Measurements from ENCODE around the gene CWC27. TPM values are rescaled to one million over a fixed set of nuclear protein-coding genes. Genes with fewer than 3 reads are reported as not detected.

Gene CWC27
- total RNA-seq, 1 experiment from 2014 or later, result 32.9 TPM

DNA sequence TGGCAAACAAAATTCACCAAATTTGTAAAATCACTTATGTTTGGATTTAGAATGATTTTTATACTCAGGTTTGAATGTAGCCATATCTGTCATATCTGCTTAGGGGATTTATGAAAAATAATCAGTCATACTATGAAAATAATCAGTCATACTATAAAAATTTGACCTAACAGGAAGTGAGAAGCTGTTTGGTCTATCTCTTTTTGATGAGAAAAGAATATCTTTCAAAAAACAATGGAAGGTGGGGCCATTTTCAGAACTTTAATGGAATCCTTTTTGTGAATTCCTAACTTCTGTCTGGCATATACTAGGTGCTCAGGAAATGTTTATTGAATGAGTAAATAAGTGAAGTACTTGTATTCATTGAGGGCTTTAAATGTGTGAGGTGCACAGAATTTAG is 70.1 kb downstream of the CWC27 start:
- intact Hi-C loops (cut with micrococcal nuclease; ENCODE audit: unreplicated experiment), result no loop called here

DNA sequence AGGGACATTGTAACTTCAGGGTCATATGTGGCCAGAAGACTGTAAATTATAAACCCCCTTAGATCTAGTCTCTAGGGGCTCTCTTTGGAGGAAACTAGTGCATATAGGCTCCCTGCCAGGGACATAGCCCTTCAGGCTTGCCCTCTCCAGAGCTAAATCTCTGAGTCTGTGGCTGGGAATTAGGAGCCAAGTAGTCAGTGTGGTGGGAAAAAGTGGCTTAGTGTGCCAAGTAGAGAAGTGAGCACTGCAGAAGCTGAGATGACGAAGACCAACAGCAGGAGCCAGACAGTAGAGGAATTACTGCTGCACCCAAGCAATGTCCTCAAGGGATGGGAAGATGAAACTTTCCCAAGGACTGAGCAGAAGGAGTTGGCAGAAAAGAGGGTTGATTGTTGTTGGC is 71.2 kb downstream of the CWC27 start:
- no peaks in the 10 kb centered on the region for H3K27me3 ChIP-seq (replicated peaks; ENCODE audit: control insufficient read depth, insufficient read depth, low read length)
- intact Hi-C loops (cut with micrococcal nuclease; ENCODE audit: unreplicated experiment), result no loop called here

More for the DNA sequence above, 70.1 kb downstream of the CWC27 start:
- H3K4me3 Mint-ChIP-seq (ENCODE audit: unreplicated experiment), result no peak overlapping the region
- no peaks in the 10 kb centered on the region for H3K9me3 Mint-ChIP-seq (ENCODE audit: unreplicated experiment)
- Histone ChIP-seq H3K27me3 (replicated peaks; ENCODE audit: control insufficient read depth, insufficient read depth, low read length) (no peaks in the 10 kb centered on the region), H3K9me3 (no peaks in the 10 kb centered on the region), H3K36me3 (ENCODE audit: control insufficient read depth, insufficient read depth, low read length) (no peaks in the 10 kb centered on the region; the same call in 1 of the 2 replicates), H3K4me1 (no peaks in the 10 kb centered on the region), H3K4me3 (ENCODE audit: low read depth, low read length) (no peak overlapping the region)
- BruUV-seq (replicated peaks), result no TSS peak
- TF ChIP-seq CTCF (IDR thresholded peaks at IDR 0.05; ENCODE audit: insufficient read depth in 1 of 2, low read depth in 1 of 2, low read length in 1 of 2, severe bottlenecking in 1 of 2, unreplicated experiment in 1 of 2), result no peak
- CTCF ChIA-PET, result no interaction called here
- H3K4me1 Mint-ChIP-seq (ENCODE audit: low read depth, unreplicated experiment), result no peaks in the 10 kb centered on the region
- no peak for DNase-seq
- H3K36me3 Mint-ChIP-seq (ENCODE audit: insufficient read depth, unreplicated experiment), result peaks cover 6% of the 10 kb centered on the region
- H3K27me3 Mint-ChIP-seq (ENCODE audit: insufficient read depth, unreplicated experiment), result no peaks in the 10 kb centered on the region
- POLR2A ChIA-PET, result no interaction called here
- H3K27ac Mint-ChIP-seq (ENCODE audit: unreplicated experiment), result no peak overlapping the region

GRCh38 chr5:64840958-64841357 is 72.2 kb downstream of the CWC27 start:
- intact Hi-C loops (cut with micrococcal nuclease; ENCODE audit: unreplicated experiment), result no loop called here
- Mint-ChIP-seq H3K27ac (ENCODE audit: unreplicated experiment) (no peak overlapping the region), H3K4me1 (ENCODE audit: low read depth, unreplicated experiment) (no peaks in the 10 kb centered on the region), H3K27me3 (ENCODE audit: insufficient read depth, unreplicated experiment) (no peaks in the 10 kb centered on the region), H3K9me3 (ENCODE audit: unreplicated experiment) (peaks cover 10% of the 10 kb centered on the region), H3K4me3 (ENCODE audit: unreplicated experiment) (no peak overlapping the region), H3K36me3 (ENCODE audit: insufficient read depth, unreplicated experiment) (peaks cover 6% of the 10 kb centered on the region)
- H3K9me3 ChIP-seq, result no peaks in the 10 kb centered on the region
- ChIA-PET CTCF (no interaction called here), POLR2A (no interaction called here)
- no peaks in the 10 kb centered on the region for H3K4me1 ChIP-seq
- H3K36me3 ChIP-seq (ENCODE audit: control insufficient read depth, insufficient read depth, low read length), result no peaks in the 10 kb centered on the region; the same call in 1 of the 2 replicates
- H3K4me3 ChIP-seq (ENCODE audit: low read depth, low read length), result no peak overlapping the region
- DNase-seq, result no peak
- no peaks in the 10 kb centered on the region for H3K27me3 ChIP-seq (replicated peaks; ENCODE audit: control insufficient read depth, insufficient read depth, low read length)
- no peak for TF ChIP-seq CTCF (IDR thresholded peaks at IDR 0.05; ENCODE audit: insufficient read depth in 1 of 2, low read depth in 1 of 2, low read length in 1 of 2, severe bottlenecking in 1 of 2, unreplicated experiment in 1 of 2)
- no TSS peak for BruUV-seq (replicated peaks)

More for the DNA sequence above, 71.2 kb downstream of the CWC27 start:
- Histone ChIP-seq H3K4me1 (no peaks in the 10 kb centered on the region), H3K36me3 (ENCODE audit: control insufficient read depth, insufficient read depth, low read length) (no peaks in the 10 kb centered on the region; the same call in none of the 2 replicates), H3K9me3 (no peaks in the 10 kb centered on the region), H3K4me3 (ENCODE audit: low read depth, low read length) (no peak overlapping the region)
- Mint-ChIP-seq H3K4me3 (ENCODE audit: unreplicated experiment) (no peak overlapping the region), H3K27ac (ENCODE audit: unreplicated experiment) (no peak overlapping the region), H3K27me3 (ENCODE audit: insufficient read depth, unreplicated experiment) (no peaks in the 10 kb centered on the region), H3K9me3 (ENCODE audit: unreplicated experiment) (no peaks in the 10 kb centered on the region), H3K4me1 (ENCODE audit: low read depth, unreplicated experiment) (no peaks in the 10 kb centered on the region), H3K36me3 (ENCODE audit: insufficient read depth, unreplicated experiment) (peaks cover 6% of the 10 kb centered on the region)
- ChIA-PET POLR2A (no interaction called here), CTCF (no interaction called here)
- TF ChIP-seq CTCF (IDR thresholded peaks at IDR 0.05; ENCODE audit: insufficient read depth in 1 of 2, low read depth in 1 of 2, low read length in 1 of 2, severe bottlenecking in 1 of 2, unreplicated experiment in 1 of 2), result no peak
- DNase-seq, result no peak
- no TSS peak for BruUV-seq (replicated peaks)
